Endothelial cell of umbilical vein (primary cell): ENCODE measurements around the gene CACNA2D2.

Experiments
- CTCF ChIP-seq, 2 donors: IDR thresholded peaks; 1 replicate in 1 of 2; 2 replicates in 1 of 2; pipeline ENCODE4 v1.5.1; 2011; ENCODE audit warnings: low read length in 2 of 2, mild to moderate bottlenecking in 2 of 2, moderate library complexity in 2 of 2, control low read depth in 1 of 2, inconsistent platforms in 1 of 2, low read depth in 1 of 2; ENCODE audit not compliant: insufficient read depth in 1 of 2; ENCODE audit errors: extremely low read depth in 1 of 2
- FOS ChIP-seq: IDR thresholded peaks from 2 replicates; pipeline ENCODE4 v1.6.1; 2011; ENCODE audit warnings: mild to moderate bottlenecking, low read length, moderate library complexity, borderline replicate concordance; ENCODE audit not compliant: insufficient read depth

GRCh38 chr3:50354850-50355249, 148.6 kb downstream of the CACNA2D2 start:
- TF ChIP-seq CTCF (IDR thresholded peaks at IDR 0.05; ENCODE audit: extremely low read depth in 1 of 2, insufficient read depth in 1 of 2, low read depth in 1 of 2, low read length in 2 of 2), result no peak
- no peak for TF ChIP-seq FOS
